ENCODE results near the gene GTF2IRD1.

DNA sequence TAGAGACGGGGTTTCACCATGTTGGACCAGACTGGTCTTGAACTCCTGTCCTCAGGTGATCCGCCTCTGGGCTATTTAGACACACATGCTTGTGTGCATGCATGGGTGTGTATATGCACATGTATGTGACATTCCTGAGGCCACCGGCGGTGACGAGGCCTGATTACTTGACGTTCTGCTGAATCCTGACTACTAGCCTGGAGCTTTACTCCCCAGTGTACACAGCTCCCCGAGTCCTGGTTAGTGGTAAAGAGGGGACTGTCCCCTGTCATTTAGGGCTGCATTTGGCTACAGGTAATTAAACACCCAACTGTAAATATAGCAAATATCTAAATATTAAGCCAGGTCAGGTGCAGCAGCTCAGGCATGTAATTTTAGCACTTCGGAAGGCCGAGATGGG lies 14.2 kb downstream of the GTF2IRD1 start:
- TF ChIP-seq TAF1 (IDR thresholded peaks at IDR 0.05; ENCODE audit: low read depth, low read length) (no peak), POLR2AphosphoS5 (IDR thresholded peaks at IDR 0.05; ENCODE audit: low read depth, low read length) (no peak), POLR2A (IDR thresholded peaks at IDR 0.05; ENCODE audit: low read depth, low read length) (no peak)

Data from GM12891 (cell line).